Measurements from ENCODE around the gene KRT82.

Gene KRT82

DNA sequence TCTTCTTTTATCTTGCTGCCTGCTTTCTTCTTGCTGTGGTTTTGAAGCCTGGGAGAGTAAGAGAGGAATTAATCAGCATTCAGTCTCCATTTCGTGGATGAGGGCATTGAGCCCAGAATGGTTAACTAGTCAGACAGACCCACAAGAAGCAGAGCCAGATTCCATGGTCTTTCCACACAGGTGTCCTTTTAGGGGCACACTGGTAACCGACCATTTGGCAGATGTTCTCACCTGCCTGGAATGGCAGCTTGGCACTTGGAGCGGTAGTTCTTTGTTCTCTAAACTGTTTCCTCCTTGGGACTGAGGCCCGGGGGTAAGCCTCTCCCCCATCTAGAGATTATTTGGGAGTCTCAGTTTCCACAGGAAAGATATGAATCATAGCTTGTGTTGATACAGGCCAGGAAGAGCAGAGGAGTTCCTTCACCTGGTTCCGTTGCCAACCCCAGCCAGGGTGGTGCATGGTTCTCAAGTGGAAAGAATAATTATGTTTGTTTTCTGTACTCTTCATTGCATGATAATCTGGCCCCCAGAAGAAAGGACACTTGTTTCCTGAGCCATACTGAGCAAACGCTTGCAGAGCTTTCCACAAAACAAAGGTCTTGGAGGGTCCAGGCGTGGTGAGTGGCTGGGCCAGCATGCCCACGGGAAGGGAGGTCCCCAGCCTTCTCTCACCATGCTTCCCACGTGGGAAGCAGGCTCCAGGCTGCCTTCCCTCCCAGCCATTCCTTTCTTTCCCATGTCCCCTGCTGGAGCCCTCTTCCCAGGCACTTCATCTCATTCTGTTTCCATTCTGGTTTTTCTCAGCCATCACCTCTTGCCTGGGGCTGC is 30.1 kb upstream of the KRT82 start:
- DNase-seq (ENCODE audit: low read depth, low spot score): no peak

DNA sequence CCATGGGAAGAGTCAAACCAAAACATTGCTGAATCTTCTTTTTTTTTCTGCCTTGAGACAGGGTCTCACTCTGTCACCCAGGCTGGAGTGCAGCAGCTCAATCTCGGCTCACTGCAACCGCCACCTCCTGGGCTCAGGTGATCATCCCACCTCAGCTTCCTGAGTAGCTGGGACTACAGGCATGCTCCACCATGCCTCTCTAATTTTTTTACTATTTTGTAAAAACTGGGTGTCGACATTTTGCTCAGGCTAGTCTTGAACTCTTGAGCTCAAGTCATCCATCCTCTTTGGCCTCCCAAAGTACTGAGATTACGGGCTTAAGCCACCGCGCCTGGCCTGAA is 29.5 kb upstream of the KRT82 start:
- DNase-seq (ENCODE audit: low read depth, low spot score): no peak

DNA sequence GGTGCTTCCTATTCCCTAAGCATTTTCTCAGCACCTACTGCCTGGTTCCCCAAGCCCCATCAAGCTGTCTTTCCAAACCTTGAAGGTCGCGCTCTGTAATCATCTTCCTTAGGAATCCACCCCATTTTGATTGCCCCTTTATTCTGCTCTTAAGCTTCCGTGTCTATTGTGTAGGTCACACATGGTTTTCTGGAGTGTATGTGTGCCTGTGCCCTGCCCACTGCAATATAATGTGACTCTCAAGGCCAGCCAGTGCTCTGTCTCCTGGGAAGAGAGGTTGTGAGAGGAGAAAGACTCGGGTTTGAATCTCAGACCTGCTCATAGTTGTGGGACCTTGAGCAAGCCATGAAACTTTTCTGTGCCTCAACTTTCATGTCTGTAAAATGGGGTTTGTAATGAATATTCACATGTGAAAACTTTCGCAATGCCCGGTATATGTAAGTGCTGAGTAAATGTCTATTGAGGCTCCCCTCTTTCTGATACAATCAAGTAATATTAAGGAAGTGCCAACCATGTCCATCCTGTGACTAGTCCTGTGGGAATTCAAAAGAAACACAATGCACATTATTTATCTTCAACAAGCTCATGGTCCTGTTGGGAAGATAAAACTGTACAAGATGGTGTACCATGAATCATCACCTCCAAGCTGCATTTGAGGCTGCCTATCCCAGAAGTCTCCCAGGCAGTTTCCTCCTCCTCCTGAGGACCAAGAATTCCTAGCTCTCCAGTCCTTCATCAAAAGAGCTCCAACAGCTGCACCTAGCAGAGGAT is 28.8 kb upstream of the KRT82 start:
- DNase-seq (ENCODE audit: low read depth, low spot score): no peak

DNA sequence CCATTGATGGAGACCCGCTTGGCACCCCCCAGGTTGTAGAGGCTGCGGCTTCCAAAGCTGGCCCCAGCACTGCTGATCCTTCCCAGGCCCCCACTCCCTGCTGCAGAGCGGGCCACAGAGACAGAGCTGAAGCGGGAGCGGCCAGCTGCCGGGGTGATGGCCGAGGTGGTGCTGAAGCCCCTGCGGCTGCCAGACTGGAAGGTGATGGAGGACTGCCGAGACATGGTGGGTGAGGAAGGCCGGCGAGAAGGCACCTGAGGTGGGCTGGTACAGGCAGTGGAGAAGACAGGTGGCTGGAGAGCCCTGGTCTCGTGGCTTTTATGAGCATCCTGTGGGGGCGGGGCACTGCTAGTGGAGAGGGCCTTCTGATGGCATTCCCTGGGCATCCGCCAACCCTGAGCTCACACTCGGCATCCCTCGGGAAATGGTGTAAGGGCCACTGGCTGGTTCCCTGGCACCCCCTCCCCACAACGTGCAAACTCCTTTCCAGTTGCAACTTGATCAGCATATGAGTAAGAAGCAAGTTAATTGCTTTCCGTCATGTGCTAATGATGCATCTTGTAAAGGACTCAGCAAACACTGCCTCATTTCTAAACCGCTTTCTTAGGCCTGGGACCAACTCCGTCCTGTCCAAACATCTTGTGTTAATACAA is 28.1 kb upstream of the KRT82 start, which contains the start of gene KRT75:
KRT75 (minus strand) TSS at position 291 of the 653 bp plus-strand sequence; CDS start at position 224, 67 bp downstream.
- DNase-seq (ENCODE audit: low read depth, low spot score): no peak

DNA sequence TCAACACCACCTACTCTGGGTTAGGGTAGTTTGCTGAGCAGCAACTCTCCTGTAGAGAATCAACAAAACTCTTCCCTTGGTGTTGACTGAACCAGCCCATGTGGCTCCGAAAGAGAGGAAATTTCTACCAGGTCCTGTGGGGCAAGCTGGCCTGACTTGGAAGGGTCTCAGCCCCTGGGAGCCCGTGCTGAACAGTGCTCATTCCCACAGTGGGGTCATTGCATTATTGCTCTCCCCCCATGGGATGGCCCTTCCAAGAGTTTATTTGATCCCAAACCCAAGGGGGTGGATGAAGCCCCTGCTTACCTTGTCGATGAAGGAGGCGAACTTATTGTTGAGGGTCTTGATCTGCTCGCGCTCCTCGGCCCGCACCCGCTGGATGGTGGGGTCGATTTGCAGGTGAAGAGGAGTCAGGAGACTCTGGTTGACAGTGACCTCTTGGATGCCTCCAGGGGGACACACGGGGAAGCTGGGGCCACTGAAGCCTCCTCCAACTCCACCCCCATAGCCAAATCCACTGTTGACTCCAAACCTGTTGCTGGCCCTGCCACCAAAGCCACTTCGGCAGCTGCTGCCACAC is 27.5 kb upstream of the KRT82 start:
- no peak for DNase-seq (ENCODE audit: low read depth, low spot score)

DNA sequence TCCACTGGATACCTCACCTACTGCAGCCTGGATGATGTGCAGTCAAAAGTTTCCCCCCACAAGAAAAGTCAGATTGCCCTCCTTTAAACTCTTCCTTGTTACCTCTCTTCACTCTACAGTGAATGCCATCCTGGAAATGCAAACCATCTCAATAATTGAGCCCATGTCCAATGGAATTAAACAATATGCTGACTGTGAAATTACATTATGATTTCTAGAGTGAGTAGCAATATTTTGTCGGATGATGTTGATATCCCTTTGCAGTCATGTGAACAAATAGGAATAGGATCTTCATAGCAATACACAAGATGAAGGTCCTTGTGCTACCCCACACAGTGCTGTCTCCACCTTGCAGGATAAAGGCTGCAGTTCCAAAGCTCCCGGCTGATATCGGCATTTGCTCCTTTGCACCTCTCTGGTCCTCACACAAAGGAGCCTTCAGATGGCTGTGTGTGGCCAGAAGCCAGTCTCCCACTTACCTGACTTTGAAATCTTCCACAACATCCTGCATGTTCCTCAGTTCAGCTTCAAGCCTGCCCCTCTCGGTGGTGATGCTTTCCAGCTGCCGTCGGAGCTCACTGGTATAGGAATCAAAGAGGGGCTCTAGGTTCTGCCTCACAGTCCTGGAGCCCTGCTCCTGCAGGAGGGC is 26.5 kb upstream of the KRT82 start:
- DNase-seq (ENCODE audit: low read depth, low spot score): no peak

DNA sequence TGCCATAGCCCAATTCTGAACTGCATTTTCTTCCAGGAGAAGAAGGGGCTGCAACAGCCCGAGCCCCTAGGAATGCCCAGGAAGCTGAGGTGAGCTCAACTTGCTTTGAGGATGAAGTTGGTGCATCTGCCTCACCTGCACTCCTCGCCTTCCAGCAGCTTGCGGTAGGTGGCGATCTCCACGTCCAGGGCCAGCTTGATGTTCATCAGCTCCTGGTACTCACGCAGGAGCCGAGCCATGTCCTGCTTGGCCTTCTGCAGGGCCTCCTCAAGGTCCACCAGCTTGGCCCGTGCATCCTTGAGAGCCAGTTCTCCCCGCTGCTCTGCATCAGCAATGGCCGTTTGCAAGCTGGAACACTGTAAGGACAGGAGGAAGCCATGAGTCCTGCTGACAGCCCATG is 22.0 kb upstream of the KRT82 start:
- DNase-seq (ENCODE audit: low read depth, low spot score): no peak

DNA sequence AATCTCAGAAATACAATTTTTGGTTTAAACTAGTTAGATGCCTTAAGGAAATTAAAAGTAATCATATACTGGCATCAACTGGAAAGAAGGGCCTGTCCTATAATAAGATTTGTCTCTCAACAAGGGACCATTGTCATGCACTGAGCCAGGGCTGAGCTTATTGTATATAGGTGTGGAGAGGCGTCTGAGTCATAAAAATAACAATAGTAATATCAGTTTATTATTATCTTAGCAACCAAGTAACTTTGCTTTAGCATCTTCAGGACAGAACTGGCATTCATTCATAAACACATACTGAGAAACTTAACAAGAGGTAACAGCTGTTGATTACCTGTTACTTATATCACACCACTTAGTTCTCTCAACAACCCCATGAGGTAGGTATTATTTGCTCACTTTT is 20.9 kb upstream of the KRT82 start:
- DNase-seq (ENCODE audit: low read depth, low spot score): no peak

DNA sequence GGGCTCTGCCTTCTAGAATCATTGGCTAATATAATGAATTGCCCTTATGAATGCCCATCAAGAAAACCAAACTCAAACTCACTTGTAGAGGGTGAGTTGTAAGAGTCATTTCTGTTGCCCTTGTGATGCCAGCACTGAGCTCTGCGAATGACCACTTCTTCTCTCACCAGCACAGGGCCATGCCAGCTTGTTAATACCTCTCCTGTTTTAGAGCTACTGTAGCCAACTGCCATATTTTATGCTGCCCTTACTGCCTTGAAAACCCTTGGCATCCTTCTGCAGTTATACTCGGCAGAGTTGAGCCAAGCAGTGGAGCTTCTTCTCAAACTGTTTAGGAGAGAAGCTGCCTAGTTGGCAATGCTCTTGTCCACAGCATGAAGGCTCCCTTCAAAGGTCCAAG is 19.9 kb upstream of the KRT82 start:
- no peak for DNase-seq (ENCODE audit: low read depth, low spot score)

DNA sequence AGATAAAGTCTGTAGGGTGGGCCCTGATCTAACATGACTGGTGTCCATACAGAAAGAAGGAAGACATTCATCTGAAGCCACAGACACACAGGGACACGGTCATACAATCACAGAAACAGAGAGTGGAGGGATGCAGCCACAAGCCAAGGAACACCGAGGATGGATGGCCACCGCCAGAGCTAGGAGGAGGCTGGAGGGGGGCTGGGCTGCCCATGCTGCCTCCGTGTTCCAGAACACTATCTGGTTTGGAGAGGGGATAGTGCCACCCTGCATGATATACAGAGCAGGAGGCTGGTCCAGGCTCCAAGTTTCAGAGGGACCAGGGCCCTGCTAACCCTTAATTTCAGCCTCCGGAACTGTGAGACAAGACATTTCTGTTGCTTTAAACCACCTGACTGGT is 19.3 kb upstream of the KRT82 start:
- DNase-seq (ENCODE audit: low read depth, low spot score): no peak

DNA sequence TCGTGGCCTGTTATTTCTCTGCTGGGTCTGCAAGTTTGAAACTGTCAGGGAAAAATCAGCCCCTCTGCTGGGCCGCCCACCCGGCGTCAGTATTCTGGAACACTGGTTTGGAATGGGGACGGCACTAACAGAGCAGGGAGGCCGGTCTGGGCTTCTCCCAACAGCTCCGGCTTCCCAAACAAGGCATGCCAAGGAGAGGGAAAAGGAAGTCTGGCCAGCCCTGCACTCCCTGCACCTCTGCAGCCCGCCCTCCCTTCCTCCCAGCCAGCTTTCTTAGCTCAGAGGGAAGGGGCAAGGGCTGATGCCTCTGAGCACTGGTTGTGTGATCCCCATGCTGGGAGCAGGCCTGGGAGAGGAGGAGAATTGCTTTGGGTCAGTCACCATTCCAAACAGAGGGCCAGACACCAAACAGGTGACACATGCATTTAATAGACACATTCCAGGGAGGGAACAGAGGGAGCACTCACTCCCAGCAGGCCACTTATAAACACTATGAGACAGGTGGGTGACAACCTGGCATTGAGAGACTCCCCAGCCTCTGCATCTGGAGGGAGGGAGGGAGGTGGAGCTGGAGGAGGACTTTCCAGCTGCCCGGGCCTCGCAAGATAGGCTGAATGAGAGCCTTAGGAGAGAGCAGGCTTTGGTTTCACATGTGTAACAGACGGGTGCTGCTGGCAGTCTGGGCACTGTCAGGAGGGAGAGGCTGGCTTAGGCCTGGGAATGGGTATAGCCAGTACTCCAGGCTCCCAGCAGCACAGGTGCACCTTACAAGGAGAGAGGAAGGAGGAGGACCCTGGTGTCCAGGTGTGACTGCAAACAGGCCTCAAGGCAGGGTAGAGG is 17.7 kb upstream of the KRT82 start:
- no peak for DNase-seq (ENCODE audit: low read depth, low spot score)

DNA sequence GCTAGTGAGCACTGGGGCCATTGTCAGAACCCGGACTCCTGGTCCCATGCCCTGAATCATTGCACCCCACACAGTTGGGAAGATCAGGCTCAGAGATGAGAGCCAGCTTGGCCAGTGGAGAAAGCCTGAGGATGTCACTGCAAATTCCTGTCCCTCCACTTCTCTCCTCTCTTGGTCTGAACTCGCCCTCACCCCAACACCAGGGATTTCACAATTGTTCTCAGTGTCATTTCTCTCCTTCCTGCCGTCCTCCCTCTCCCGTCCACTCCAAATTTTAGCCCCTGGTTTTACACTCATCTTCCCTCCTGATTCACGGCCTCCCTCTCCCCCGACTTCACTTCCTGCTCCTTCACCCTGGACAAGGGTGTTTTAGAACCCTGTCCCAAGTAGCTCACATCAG is 16.9 kb upstream of the KRT82 start:
- no peak for DNase-seq (ENCODE audit: low read depth, low spot score)

DNA sequence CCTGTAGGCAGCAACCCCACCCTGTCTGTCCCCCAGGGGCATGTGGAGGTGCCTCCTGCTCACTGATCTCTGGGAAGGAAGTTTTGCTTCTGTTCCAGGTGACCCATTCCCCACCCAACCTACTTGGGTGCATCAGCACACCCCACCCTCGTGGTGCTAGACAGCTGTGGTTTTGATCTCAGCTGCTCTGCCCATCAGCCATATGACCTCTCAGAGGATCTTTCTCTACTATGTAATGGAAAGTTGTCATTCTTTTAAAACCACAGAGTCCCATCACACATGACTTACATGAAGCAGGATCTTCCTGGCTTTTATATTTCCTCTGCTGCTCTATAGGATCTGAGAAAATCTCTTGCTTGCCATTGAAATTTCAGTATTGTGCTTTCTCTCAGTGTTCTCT is 13.5 kb upstream of the KRT82 start:
- no peak for DNase-seq (ENCODE audit: low read depth, low spot score)

DNA sequence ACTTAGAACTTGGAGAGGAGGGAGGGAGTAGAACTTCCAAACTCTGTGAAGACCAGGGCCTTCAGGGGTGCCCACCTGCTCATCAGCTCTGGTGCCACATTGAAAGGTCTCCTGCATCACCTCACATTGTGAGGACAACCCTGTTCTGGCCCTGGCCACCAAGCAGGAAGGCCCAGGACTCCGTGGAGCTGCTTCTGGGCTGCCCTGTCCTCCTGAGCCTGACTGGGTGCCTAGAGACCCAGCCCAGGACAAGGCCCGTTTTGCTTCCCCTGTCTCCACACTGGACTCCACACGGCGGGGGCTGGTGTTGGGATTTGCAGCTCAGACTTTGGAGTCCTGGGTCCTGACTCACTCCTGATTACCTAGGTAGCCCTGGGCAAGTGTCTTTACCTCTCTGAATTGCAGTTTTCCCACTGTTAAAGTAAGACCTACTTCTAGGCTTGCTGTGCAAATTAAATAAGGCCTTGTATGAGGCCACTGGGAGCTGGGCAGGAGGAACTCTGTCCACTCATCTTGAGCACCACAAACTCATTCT is 12.5 kb upstream of the KRT82 start:
- DNase-seq (ENCODE audit: low read depth, low spot score): no peak

DNA sequence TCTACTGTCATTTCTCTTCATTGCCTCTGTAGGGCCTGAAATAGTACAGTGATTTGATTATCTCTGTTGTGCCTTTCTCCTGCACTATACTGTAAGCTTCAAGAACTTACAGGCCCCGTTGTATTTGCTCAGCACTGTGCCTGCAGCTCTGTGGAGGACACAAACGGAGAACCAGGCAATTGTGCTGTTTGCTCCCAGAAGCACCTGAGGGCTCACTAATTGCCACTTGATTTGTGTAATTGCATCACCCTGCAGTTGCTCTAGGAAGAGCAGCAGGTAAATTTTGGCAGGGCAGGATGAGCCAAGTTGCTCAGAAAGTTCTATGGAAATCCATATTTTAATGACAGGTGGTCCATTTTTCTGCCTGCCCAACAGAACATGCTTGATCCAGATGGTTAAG is 11.6 kb upstream of the KRT82 start:
- no peak for DNase-seq (ENCODE audit: low read depth, low spot score)

DNA sequence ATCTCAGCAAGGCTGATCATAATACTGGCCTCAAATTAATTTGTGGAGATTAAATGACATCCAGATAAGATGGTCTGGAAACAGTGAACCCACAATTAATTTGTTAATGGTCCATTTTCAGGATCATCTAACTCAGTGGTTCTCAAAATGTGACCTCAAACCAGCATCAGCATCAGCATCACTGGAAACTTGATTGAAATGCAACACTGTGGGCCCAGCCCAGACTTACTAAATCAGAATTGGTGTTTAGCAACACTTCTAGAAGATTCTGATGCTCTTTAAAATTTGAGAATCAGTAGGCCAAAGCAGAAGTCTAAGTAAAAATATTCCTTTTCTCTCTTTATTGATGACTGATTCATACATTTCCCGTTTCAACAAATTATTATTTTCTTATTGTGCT is 10.7 kb upstream of the KRT82 start:
- DNase-seq (ENCODE audit: low read depth, low spot score): no peak

DNA sequence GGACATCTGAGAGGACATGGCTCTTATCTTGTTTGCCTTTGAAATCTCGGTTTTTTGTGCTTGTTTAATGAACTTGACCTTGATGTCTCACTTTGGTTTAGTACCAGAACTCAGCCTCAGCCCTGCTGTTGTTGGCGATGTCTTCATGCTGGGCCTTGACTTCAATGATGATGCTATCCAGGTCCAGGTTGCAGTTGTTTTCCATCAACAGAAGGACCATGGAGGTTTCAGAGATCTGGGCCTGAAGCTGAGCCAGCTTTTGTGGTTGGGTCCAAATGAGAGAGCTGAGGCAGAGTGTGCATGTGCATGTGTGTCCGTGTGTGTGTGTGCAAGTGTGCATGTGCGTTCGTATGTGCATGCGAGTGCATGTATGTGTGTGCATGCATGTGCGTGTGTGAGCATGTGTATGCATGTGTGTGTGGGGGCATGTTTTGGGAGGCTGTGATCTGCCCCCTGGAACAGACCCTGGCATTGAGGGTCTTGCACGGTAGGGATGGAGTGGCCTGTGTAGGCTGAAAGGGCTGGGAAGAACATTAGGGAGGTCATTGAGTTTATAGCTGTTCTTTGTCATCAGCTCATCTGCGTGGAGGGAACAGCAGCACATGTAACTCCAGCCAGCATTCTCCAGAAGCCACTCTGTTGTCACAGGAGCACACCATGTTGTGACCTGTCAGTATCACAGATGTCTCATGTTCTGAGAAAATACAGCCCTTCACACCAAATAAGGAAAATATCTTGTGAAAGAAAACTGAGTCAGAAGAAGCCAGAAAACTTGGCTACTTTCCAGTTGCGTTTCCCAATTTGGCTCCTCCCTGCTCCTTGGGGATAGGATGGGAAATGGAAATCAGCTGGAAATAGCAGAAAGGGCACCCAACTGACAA is 10.0 kb upstream of the KRT82 start:
- no peak for DNase-seq (ENCODE audit: low read depth, low spot score)

DNA sequence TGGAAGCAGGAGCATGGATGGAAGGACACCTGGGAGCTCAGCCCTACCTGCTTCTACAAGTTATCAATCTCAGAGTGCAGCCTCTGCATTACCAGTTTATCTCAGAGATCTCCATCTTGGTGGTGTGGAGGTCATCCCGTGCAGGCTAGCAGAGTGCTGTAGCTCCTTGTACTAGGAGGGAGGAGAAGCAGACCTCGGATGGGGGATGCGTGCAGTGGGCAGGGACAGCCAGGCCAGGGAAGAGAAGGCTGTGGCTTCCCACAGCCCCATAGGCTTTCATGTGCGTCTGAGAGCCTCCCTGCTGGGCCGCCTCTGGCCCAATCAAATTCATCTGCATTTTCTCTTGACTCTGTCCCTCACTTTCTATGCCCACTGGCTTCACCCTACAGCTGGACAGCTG is 8.8 kb upstream of the KRT82 start:
- no peak for DNase-seq (ENCODE audit: low read depth, low spot score)

DNA sequence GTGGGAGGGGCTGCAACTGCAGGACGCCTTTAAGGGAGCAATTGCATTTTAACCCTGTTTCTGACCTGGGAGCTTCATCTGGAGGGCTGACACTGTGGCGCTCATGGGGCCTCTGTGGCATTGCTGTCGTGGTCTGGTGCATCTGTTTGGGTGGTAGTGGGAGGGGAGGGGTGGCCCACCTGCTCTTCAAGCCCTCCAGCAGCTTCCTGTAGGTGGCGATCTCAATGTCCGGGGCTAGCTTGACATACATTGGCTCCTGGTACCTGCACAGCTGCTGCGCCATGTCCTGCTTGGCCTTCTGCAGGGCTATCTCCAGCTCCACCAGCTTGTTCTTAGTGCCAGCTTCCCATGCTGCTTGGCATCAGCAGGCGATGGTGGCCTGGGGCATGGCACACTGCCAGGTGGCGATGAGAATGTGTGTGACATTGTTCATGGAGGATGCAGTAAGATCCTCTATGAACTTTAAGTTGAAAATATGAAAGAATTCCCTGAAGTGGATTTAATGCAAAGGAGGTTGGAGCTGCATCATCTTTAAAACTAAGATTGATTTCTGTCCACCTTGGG is 7.7 kb upstream of the KRT82 start:
- no peak for DNase-seq (ENCODE audit: low read depth, low spot score)

Data from activated naive CD8-positive, alpha-beta T cell treated with anti-CD3 and anti-CD28 coated beads, Interleukin-2, amount 50 U/mL, for 16 hours (primary cell).